ENCODE measurements around the gene POLR3H. TPM values are rescaled to one million over a fixed set of nuclear protein-coding genes. Genes with fewer than 3 reads are reported as not detected.
A peak's percentile ranks its signal among the peaks of the same experiment; 100 is the strongest.

Gene POLR3H
- total RNA-seq, 1 donor from 2014 or later: 15.8 TPM

DNA sequence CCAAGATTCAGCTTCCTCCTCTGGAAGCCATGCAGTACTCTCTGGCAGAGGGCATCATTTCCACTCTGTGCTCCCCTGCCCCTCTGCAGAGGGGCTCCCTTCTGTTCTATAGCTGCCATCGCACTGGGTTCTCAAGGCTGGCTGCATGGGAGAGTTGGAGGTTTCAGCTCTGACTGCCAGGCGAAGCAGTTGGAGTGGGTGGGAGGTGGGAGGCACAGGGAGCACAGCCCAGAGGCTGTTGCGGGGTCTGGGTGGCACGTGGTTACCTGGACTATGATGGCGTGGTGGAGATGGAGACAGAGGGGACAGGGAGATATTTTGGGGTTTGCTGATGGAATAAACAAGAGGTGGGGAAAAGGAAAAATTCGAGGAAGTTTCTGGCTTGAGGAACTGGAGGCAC is 40.6 kb upstream of the POLR3H start:
- no peak overlapping the region for H3K27ac ChIP-seq (replicated peaks)
- no peak for DNase-seq
- no peaks in the 10 kb centered on the region for H3K9me3 ChIP-seq (replicated peaks)
- peaks cover 15% of the 10 kb centered on the region for H3K36me3 ChIP-seq
- H3K4me1 ChIP-seq: peaks cover 33% of the 10 kb centered on the region
- no peak overlapping the region for H3K4me3 ChIP-seq
- no peaks in the 10 kb centered on the region for H3K27me3 ChIP-seq (ENCODE audit: low read depth)
- intact Hi-C loops (cut with micrococcal nuclease): no loop called here
- TF ChIP-seq, protein P1, sequence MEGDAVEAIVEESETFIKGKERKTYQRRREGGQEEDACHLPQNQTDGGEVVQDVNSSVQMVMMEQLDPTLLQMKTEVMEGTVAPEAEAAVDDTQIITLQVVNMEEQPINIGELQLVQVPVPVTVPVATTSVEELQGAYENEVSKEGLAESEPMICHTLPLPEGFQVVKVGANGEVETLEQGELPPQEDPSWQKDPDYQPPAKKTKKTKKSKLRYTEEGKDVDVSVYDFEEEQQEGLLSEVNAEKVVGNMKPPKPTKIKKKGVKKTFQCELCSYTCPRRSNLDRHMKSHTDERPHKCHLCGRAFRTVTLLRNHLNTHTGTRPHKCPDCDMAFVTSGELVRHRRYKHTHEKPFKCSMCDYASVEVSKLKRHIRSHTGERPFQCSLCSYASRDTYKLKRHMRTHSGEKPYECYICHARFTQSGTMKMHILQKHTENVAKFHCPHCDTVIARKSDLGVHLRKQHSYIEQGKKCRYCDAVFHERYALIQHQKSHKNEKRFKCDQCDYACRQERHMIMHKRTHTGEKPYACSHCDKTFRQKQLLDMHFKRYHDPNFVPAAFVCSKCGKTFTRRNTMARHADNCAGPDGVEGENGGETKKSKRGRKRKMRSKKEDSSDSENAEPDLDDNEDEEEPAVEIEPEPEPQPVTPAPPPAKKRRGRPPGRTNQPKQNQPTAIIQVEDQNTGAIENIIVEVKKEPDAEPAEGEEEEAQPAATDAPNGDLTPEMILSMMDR (IDR thresholded peaks at IDR 0.05; ENCODE audit: borderline replicate concordance): no peak

DNA sequence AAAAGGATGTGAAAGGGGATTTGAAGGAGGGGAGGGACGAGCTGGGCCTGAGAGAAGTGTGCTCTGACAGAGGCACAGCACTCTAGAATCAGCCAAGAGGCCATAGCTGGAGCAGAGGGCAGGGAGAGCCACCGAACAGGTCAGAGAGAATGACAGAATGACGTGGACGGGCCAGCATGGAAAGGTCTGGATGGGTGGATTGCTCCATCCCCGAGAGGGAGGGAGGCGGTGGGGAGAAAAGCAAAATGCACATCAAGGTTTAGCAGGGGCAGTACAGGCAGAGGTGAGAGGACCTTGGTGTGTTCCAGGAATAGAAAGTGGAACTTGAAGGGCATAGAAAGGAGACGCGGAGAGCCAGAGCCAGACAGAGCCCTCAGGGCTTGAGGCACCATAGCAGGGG is 38.4 kb upstream of the POLR3H start:
- peaks cover 18% of the 10 kb centered on the region for H3K36me3 ChIP-seq
- TF ChIP-seq, protein P1 (IDR thresholded peaks at IDR 0.05; ENCODE audit: borderline replicate concordance): no peak
- peak overlapping the region; percentile 68 for H3K27ac ChIP-seq (replicated peaks)
- H3K4me1 ChIP-seq: peaks cover 36% of the 10 kb centered on the region
- H3K4me3 ChIP-seq: no peak overlapping the region
- peak; percentile 19 for DNase-seq
- H3K27me3 ChIP-seq (ENCODE audit: low read depth): no peaks in the 10 kb centered on the region
- intact Hi-C loops (cut with micrococcal nuclease): no loop called here
- H3K9me3 ChIP-seq (replicated peaks): no peaks in the 10 kb centered on the region

DNA sequence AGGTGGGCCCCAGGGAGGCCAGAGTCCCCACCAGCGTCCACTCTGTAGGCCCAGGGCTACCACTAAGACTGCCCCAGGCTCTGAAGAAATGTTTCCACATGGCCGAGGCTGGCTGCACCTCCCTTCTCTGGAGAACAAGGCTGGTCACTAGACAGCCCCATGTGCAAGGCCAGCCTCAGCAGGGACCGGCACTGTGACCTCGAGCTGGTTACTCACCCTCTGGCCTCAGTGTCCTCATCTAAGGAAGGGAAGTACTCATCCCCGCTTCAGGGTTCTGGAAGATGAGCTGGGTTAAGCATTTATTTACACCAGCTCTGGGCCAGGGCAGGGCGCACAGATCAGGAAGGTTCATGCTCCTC is 35.7 kb upstream of the POLR3H start:
- Histone ChIP-seq H3K4me3 (no peak overlapping the region), H3K27me3 (ENCODE audit: low read depth) (no peaks in the 10 kb centered on the region), H3K9me3 (replicated peaks) (no peaks in the 10 kb centered on the region), H3K27ac (replicated peaks) (peak overlapping the region; percentile 67), H3K4me1 (peaks cover 60% of the 10 kb centered on the region), H3K36me3 (peaks cover 14% of the 10 kb centered on the region)
- TF ChIP-seq, protein P1 (IDR thresholded peaks at IDR 0.05; ENCODE audit: borderline replicate concordance): no peak
- DNase-seq: no peak
- intact Hi-C loops (cut with micrococcal nuclease): no loop called here

DNA sequence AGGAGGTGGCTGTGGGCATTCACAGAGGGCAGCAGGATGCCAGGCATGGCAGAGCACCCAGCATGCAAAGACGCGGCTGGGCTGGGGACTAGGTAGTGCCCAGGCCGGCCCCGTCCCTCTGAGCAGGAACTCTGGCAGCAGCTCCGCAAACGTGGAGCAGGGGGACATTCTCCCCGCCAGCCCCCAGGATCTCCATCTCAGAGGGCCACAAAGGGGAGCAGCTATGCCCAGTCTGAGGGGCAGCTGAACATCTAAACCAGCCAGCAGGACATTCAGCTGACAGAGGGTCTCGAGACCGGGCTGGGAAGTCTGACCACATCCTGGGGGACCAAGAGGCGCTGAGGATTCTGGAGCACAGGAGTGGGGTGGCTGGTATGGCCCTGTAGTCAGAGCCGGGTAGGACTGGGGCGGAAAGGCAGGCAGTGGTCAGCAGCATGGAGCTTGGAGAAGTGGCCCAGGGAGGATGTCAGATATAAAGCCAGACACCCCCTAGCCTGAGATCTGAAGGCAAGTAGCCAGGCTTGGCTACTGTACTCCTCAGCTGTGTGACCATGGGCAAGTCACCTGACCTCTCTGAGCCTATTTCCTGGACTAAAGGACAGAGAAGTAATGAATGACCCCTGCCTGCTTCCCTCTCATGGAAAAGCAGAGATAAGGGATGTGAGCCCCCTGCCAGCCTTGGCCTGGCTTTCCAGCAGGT is 35.2 kb upstream of the POLR3H start:
- no peaks in the 10 kb centered on the region for H3K27me3 ChIP-seq (ENCODE audit: low read depth)
- TF ChIP-seq, protein P1 (IDR thresholded peaks at IDR 0.05; ENCODE audit: borderline replicate concordance): no peak
- H3K27ac ChIP-seq (replicated peaks): peak overlapping the region; percentile 67
- H3K9me3 ChIP-seq (replicated peaks): no peaks in the 10 kb centered on the region
- peaks cover 13% of the 10 kb centered on the region for H3K36me3 ChIP-seq
- no peak overlapping the region for H3K4me3 ChIP-seq
- peaks cover 65% of the 10 kb centered on the region for H3K4me1 ChIP-seq
- intact Hi-C loops (cut with micrococcal nuclease): no loop called here
- no peak for DNase-seq

DNA sequence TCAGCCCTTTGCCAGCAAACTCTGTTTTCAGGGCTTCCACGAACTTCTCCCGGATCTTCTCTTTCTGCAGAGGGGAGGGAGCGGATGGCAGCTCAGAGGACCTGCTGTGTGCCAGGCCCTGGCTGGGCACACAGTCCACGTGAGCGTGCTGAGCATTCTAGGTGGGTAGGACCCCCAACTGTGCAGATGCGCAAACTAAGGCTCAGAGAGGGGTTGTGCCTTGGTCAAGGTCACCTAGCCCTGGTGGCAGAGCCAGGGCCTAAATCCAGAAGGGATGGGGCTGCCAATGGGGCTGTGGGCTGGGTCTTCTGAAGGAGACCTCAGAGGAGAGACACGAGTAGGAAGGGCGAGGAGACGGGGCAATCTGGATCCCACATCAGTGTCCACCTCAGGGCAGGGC is 34.5 kb upstream of the POLR3H start:
- Histone ChIP-seq H3K4me1 (peaks cover 71% of the 10 kb centered on the region), H3K4me3 (no peak overlapping the region), H3K36me3 (peaks cover 8% of the 10 kb centered on the region), H3K9me3 (replicated peaks) (no peaks in the 10 kb centered on the region), H3K27ac (replicated peaks) (peak overlapping the region; percentile 67), H3K27me3 (ENCODE audit: low read depth) (no peaks in the 10 kb centered on the region)
- no peak for DNase-seq
- TF ChIP-seq, protein P1 (IDR thresholded peaks at IDR 0.05; ENCODE audit: borderline replicate concordance): no peak
- intact Hi-C loops (cut with micrococcal nuclease): no loop called here

Measured in left ventricle myocardium inferior (tissue), 1 donor.